ENCODE data around the gene CEP83.
A peak's percentile ranks its signal among the peaks of the same experiment; 100 is the strongest.

The CEP83 gene

GRCh38 chr12:94308612-94309011 is 151.1 kb downstream of the CEP83 start:
- TF ChIP-seq GATA2 (IDR thresholded peaks at IDR 0.05; ENCODE audit: low read depth, low read length) (no peak), GATA3 (IDR thresholded peaks at IDR 0.05; ENCODE audit: low read depth, low read length) (no peak)

GRCh38 chr12:94305130-94305957 is 154.3 kb downstream of the CEP83 start:
- TF ChIP-seq GATA3 (IDR thresholded peaks at IDR 0.05; ENCODE audit: low read depth, low read length) (no peak), GATA2 (IDR thresholded peaks at IDR 0.05; ENCODE audit: low read depth, low read length) (no peak)

- TF ChIP-seq GATA2 (IDR thresholded peaks at IDR 0.05; ENCODE audit: low read depth, low read length), result no peak
- TF ChIP-seq GATA3 (IDR thresholded peaks at IDR 0.05; ENCODE audit: low read depth, low read length), result no peak
These were observed 155.1 kb downstream of the CEP83 start for GRCh38 chr12:94304566-94305061.

GRCh38 chr12:94304012-94304411 is 155.7 kb downstream of the CEP83 start:
- TF ChIP-seq GATA2 (IDR thresholded peaks at IDR 0.05; ENCODE audit: low read depth, low read length), result no peak
- no peak for TF ChIP-seq GATA3 (IDR thresholded peaks at IDR 0.05; ENCODE audit: low read depth, low read length)

GRCh38 chr12:94299846-94300245 is 159.8 kb downstream of the CEP83 start:
- TF ChIP-seq GATA3 (IDR thresholded peaks at IDR 0.05; ENCODE audit: low read depth, low read length), result no peak

- TF ChIP-seq GATA2 (IDR thresholded peaks at IDR 0.05; ENCODE audit: low read depth, low read length), result no peak
- TF ChIP-seq GATA3 (IDR thresholded peaks at IDR 0.05; ENCODE audit: low read depth, low read length), result no peak
These were observed 161.7 kb downstream of the CEP83 start for GRCh38 chr12:94297876-94298505.

GRCh38 chr12:94297096-94297699 is 162.5 kb downstream of the CEP83 start:
- TF ChIP-seq GATA3 (IDR thresholded peaks at IDR 0.05; ENCODE audit: low read depth, low read length), result no peak
- no peak for TF ChIP-seq GATA2 (IDR thresholded peaks at IDR 0.05; ENCODE audit: low read depth, low read length)

GRCh38 chr12:94290353-94290752 is 169.3 kb downstream of the CEP83 start:
- TF ChIP-seq GATA2 (IDR thresholded peaks at IDR 0.05; ENCODE audit: low read depth, low read length), result no peak
- TF ChIP-seq GATA3 (IDR thresholded peaks at IDR 0.05; ENCODE audit: low read depth, low read length), result no peak

GRCh38 chr12:94289461-94290312 is 170.0 kb downstream of the CEP83 start:
- TF ChIP-seq GATA3 (IDR thresholded peaks at IDR 0.05; ENCODE audit: low read depth, low read length), result no peak
- TF ChIP-seq GATA2 (IDR thresholded peaks at IDR 0.05; ENCODE audit: low read depth, low read length), result peak; percentile 52; the same call in 1 of the 2 replicates

GRCh38 chr12:94287245-94287628 is 172.4 kb downstream of the CEP83 start:
- TF ChIP-seq GATA3 (IDR thresholded peaks at IDR 0.05; ENCODE audit: low read depth, low read length) (no peak), GATA2 (IDR thresholded peaks at IDR 0.05; ENCODE audit: low read depth, low read length) (no peak)

- TF ChIP-seq GATA3 (IDR thresholded peaks at IDR 0.05; ENCODE audit: low read depth, low read length) (no peak), GATA2 (IDR thresholded peaks at IDR 0.05; ENCODE audit: low read depth, low read length) (no peak)
These were observed 173.0 kb downstream of the CEP83 start for GRCh38 chr12:94286583-94287244.

GRCh38 chr12:94285943-94286582 is 173.6 kb downstream of the CEP83 start:
- TF ChIP-seq GATA2 (IDR thresholded peaks at IDR 0.05; ENCODE audit: low read depth, low read length), result 0 out of 2 replicates have a peak, but pooled peaks have one; percentile 2
- TF ChIP-seq GATA3 (IDR thresholded peaks at IDR 0.05; ENCODE audit: low read depth, low read length), result no peak

- no peak for TF ChIP-seq GATA3 (IDR thresholded peaks at IDR 0.05; ENCODE audit: low read depth, low read length)
- TF ChIP-seq GATA2 (IDR thresholded peaks at IDR 0.05; ENCODE audit: low read depth, low read length), result no peak
These were observed 174.8 kb downstream of the CEP83 start for GRCh38 chr12:94284859-94285258.
